ENCODE results near the gene CLCA1. TPM values are rescaled to one million over a fixed set of nuclear protein-coding genes. Genes with fewer than 3 reads are reported as not detected.

The CLCA1 gene
- total and polyA plus RNA-seq, 10 donors: 0.13 TPM; not detected in 9

- Histone ChIP-seq H3K9me3 (peaks cover 0 to 9% (median 0%) of the 10 kb centered on the region in 8 donors), H3K4me1 (no peaks in the 10 kb centered on the region), H3K27me3 (replicated peaks in 1 of 7) (no peaks in the 10 kb centered on the region), H3K36me3 (no peaks in the 10 kb centered on the region), H3K4me3 (no peak overlapping the region), H3K27ac (no peak overlapping the region)
- intact Hi-C loops (cut with DNase I; ENCODE audit: low total_unique reads): no loop called here
- DNase-seq: no peak
- WGBS, 5 donors: 90 to 97% (median 95%) methylated on average over 14 to 32 of the region's 32 CpGs
- TF ChIP-seq POLR2A (IDR thresholded peaks at IDR 0.05) (no peak), POLR2AphosphoS5 (IDR thresholded peaks at IDR 0.05) (no peak), CTCF (IDR thresholded peaks at IDR 0.05 in 8 of 11, conservative IDR thresholded peaks at IDR 0.05 in 3 of 11) (no peak)
Measured at GRCh38 chr1:86523670-86524354, 55.1 kb downstream of the CLCA1 start.

- peaks cover 0 to 12% (median 0%) of the 10 kb centered on the region in 7 donors for H3K27me3 ChIP-seq (replicated peaks in 1 of 7)
- no peak overlapping the region for H3K27ac ChIP-seq
- DNase-seq: no peak
- 66 to 78% (median 74%) methylated on average over 4 of the region's 4 CpGs for WGBS, 5 donors
- TF ChIP-seq CTCF (IDR thresholded peaks at IDR 0.05 in 8 of 11, conservative IDR thresholded peaks at IDR 0.05 in 3 of 11): no peak
- TF ChIP-seq POLR2AphosphoS5 (IDR thresholded peaks at IDR 0.05): no peak
- no peak for TF ChIP-seq POLR2A (IDR thresholded peaks at IDR 0.05)
- no peaks in the 10 kb centered on the region for H3K4me1 ChIP-seq
- intact Hi-C loops (cut with DNase I; ENCODE audit: low total_unique reads): no loop called here
- H3K36me3 ChIP-seq: no peaks in the 10 kb centered on the region
- H3K4me3 ChIP-seq: no peak overlapping the region
- peaks cover 0 to 9% (median 0%) of the 10 kb centered on the region in 8 donors for H3K9me3 ChIP-seq
Measured at GRCh38 chr1:86527306-86527705, 58.6 kb downstream of the CLCA1 start.

- TF ChIP-seq POLR2AphosphoS5 (IDR thresholded peaks at IDR 0.05): no peak
- Histone ChIP-seq H3K36me3 (no peaks in the 10 kb centered on the region), H3K27me3 (replicated peaks in 1 of 7) (peaks cover 0 to 12% (median 0%) of the 10 kb centered on the region in 7 donors), H3K27ac (no peak overlapping the region), H3K9me3 (no peaks in the 10 kb centered on the region), H3K4me1 (no peaks in the 10 kb centered on the region), H3K4me3 (no peak overlapping the region)
- intact Hi-C loops (cut with DNase I; ENCODE audit: low total_unique reads): no loop called here
- whole genome bisulfite sequencing, 5 donors: 89 to 94% (median 93%) methylated on average over 3 of the region's 3 CpGs
- no peak for DNase-seq
Measured at GRCh38 chr1:86530211-86530845, 61.6 kb downstream of the CLCA1 start.

GRCh38 chr1:86537928-86538695 lies 69.4 kb downstream of the CLCA1 start:
- TF ChIP-seq CTCF (IDR thresholded peaks at IDR 0.05 in 8 of 11, conservative IDR thresholded peaks at IDR 0.05 in 3 of 11) (no peak), POLR2A (IDR thresholded peaks at IDR 0.05) (no peak), POLR2AphosphoS5 (IDR thresholded peaks at IDR 0.05) (no peak)
- Histone ChIP-seq H3K9me3 (no peaks in the 10 kb centered on the region), H3K36me3 (no peaks in the 10 kb centered on the region), H3K27ac (no peak overlapping the region), H3K4me3 (no peak overlapping the region), H3K4me1 (no peaks in the 10 kb centered on the region), H3K27me3 (replicated peaks in 1 of 7) (peaks cover 0 to 12% (median 0%) of the 10 kb centered on the region in 7 donors)
- intact Hi-C loops (cut with DNase I; ENCODE audit: low total_unique reads): no loop called here
- no peak for DNase-seq
- WGBS, 5 donors: 73 to 90% (median 75%) methylated on average over 4 of the region's 4 CpGs

All from spleen (tissue), 11 donors.